Inflammatory macrophage treated with lipopolysaccharide for 4 hours (primary cell): Measurements from ENCODE around the gene GTF2I.
"Not testable (repeated sequence)": the region's sequence is repeated elsewhere in the genome, so short reads cannot be mapped to it uniquely, and the experiment has no call there.

Experiments used
- DNase-seq: peaks from one replicate; pipeline ENCODE4 v3.0.0-alpha.2; 2020

The GTF2I gene

DNA sequence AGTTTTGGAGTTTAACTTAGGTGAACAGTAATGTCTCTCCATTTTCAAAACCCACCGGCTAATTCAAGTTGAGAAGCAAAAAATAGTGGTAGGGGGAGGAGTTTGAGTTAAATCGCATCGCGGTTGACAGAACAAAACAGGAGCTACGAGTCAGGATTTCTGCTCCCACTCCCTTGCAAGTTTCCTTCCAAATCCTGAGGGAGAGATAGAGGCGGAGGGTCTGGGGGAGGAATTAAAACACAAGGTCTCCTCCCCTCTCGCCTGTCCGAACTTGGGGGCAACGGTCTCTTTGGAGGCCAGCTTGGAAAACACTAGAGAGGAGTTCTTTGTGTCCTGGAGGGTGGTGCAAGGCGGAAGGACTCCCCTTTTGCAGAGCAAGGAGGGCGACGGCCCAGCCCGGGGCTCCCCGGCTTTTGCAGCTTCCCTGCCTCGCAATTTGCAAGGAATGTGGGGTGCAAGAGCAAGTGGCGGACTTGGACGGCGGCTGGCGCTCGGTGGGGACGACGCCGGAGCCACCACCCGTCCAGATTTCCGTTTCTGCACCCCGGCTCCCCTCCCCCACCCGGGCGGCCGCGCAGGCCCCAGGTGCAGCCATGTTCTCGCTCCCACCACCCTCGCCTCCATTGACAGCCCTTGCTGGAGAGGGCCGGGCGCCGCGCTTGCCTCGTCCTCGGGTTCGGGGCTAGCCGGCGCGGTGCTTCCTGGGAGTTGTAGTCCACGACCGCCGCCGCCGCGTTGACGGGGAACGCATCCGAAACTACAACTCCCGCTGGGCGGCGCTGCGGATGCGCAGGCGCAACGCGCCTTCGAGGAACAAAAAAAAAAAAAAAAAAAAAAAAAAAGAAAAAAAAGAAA is 454 bp upstream of the GTF2I start:
- peak; percentile 98 for DNase-seq

DNA sequence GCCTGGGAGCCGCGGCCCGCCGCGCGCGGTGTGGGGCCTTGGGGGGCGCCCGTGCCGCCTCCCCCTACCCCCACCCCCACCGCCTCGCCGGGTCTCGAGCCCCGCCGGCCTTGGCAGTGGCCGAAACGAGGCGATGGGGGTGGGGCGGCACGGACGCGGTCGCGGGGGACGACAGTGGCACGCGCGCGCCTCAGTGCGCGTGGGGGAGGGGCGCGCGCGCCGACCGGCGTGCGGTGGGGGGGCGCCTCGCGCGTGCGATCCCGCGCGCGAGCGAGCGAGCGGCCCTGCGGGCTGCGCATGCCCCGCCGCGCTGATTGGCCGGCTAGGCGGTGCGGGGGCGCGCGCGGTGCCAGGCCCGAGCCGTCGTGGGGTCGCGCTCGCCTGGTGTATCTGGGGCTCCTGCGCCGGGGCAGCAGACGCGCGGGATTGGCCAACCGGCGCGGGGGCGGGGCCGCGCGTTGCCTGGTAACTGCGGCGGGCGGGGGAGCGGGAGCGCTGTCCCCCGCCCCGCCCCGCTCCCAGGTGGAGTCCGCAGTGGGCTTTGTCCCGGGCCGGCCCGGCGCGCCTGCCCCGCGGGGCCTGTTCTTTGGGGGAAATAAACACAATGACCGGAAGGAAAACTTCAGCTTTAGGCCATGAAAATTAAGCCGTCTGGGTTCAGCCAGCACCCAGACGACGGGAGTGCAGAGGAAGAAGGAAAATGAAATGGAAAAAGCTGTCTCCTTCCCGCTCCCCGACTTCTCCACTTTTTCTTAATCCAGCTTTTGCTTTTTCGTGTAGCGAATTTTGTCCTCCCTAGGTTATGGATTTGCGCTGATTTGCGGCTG is 873 bp downstream of the GTF2I start:
- DNase-seq: peak; percentile 92

DNA sequence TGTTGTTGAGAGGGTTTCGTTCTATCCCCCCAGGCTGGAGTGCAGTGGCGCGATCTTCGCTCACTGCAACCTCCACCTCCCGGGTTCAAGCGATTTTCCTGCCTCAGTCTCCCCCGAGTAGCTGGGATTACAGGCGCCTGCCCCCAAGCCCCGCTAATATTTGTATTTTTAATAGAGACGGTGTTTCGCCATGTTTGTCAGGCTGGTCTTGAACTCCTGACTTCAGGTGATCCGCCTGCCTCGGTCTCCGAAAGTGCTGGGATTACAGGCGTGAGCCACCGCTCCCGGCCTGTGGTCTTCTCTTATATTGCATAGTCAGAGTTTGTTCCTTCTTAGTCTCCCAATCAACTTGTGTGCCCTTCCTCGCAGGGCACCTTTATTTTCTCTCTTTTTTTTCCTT is 2.7 kb downstream of the GTF2I start:
- DNase-seq: not testable (repeated sequence)

DNA sequence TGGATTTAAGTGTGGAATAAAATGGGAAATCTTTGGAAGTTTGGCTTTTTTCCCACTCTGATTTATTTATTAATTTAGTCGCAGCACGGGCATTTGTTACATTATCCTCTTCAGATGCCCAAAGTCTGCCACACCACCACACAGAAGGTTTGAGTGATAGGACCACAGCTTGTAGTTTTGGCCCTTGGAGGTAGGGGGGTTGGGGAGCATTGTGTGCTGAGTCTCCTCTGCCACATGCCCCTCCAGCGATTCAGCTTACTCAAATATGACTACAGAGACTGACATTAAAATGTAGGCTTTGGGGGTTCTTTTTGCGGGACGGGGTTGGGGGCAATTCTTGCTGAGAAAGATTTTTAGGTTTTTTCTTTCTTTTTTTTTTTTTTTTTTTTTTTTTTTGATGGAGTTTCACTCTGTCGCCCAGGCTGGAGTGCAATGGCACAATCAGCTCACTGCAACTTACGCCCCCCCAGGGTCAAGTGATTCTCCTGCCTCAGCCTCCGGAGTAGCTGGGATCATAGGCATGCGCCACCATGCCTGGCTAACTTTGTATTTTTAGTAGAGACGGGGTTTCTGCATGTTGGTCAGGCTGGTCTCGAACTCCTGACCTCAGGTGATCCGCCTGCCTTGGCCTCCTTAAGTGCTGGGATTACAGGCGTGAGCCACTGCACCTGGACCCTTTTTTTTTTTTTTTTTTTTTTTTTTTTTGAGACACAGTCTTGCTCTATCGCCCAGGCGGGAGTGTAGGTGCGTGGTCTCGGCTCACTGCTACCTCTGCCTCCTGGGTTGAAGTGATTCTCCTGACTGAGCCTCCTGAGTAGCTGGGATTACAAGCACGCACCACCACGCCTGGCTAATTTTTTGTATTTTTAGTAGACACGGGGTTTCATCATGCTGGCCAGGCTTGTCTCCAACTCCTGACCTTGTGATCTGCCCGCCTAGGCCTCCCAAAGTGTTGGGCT is 4.6 kb downstream of the GTF2I start:
- peak; percentile 15 for DNase-seq

DNA sequence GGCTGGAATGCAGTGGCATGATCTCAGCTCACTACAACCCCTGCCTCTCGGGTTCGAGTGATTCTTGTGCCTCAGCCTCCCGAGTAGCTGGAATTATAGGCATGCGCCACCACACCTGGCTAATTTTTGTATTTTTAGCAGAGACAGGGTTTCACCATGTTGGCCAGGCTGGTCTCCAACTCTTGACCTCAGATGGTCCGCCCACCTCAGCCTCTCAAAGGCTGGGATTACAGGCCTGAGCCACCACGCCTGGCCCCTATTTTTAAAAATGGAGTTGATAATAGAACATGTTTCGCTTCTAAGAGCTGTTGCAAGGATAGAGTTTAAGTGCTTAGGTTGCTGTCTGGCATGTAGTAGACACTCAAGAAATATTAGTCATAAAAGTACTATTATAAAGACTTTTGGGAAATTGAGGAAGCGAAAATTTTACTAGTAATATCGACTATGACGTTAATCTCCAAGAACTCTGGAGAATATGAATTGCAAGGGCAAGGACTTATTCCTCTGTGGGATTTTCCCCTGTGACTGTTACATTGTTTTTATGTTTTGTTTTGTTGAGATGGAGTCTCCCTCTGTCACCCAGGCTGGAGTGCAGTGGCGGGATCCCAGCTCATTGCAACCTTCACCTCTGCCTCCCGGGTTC is 7.9 kb downstream of the GTF2I start:
- peak; percentile 97 for DNase-seq

DNA sequence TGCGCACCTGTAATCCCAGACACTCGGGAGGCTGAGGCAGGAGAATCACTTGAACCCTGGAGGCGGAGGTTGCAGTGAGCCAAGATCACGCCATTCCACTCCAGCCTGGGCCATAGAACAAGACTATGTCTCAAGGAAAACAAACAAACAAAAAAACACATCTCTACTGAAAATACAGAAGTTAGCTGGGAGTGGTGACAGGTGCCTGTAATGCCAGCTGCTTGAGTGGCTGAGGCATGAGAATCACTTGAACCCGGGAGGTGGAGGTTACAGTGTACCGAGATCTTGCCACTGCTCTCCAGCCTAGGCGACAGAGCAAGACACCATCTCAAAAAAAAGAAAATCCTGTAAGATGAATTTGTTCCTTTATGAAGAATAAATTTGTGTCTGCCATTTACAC is 9.5 kb downstream of the GTF2I start:
- DNase-seq: not testable (repeated sequence)

DNA sequence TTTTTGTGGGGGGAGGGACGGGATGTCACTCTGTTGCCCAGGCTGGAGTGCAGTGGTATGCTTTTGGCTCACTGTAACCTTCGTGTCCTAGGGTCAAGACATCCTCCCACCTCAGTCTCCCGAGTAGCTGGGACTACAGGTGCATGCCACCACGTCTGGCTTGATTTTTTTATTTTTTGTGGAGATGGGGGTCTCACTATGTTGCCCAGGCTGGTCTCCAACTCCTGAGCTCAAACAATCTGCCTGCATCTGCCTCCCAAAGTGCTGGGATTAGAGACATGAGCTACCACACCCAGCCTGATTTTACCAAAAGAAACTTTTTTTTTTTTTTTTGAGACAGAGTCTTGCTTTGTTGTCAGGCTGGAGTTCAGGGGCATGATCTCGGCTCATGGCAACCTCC is 10.0 kb downstream of the GTF2I start:
- not testable (repeated sequence) for DNase-seq

DNA sequence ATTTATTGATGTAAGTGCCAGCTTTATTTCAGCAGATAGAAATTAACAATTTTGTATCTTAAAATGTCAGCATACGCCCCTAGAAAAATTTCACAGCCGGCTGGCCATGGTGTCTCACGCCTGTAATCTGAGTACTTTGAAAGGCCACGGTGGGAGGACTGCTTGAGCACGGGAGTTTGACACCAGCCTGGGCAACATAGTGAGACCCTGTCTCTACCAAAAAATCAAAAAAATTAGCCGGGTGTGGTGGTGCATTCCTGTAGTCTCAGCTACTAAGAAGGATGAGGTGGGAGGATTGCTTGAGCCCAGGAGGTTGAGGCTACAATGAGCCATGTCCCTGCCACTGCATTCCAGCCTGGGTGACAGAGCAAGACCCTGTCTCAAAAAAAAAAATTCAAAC is 14.1 kb downstream of the GTF2I start:
- no peak for DNase-seq

DNA sequence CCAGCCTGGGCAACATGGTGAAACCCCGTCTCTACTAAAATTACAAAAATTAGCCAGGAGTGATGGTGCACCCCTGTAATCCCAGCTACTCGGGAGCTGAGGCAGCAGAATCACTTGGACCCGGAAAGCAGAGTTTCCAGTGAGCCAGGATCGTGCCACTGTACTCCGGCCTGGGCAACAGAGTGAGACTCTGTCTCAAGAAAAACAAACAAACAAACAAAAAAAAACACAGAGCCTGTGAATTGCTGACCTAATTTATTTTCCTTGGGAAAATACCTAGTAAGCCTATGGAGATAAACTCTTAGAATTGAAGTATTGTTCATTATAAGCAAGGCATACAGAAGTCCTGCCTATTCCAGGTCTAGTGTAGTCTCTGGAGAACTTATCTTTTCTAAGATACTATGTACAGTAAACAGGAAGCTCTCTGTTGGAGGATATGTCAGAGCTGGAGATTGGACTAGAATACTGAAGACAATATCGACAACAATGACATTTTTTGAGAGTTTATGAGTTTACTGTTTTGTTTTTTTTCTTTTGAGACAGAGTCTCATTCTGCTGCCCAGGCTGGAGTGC is 14.9 kb downstream of the GTF2I start:
- no peak for DNase-seq

DNA sequence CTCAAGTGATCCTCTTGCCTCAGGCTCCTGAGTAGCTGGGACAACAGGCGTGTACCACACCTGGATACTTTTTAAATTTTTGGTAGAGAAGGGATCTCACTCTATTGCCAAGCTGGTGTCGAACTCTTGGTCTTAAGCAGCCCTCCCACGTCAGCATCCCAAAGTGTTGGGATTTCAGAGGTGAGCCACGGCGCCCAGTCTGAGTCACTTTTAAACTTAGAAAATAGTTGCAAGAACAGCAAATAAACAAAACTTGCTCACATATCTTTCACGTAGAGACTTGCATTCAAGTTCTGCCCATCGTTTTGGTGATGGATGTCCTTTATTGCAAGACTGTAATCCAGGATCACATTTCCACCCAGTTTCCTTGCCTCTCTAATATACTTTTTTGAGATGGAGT is 16.6 kb downstream of the GTF2I start:
- no peak for DNase-seq

DNA sequence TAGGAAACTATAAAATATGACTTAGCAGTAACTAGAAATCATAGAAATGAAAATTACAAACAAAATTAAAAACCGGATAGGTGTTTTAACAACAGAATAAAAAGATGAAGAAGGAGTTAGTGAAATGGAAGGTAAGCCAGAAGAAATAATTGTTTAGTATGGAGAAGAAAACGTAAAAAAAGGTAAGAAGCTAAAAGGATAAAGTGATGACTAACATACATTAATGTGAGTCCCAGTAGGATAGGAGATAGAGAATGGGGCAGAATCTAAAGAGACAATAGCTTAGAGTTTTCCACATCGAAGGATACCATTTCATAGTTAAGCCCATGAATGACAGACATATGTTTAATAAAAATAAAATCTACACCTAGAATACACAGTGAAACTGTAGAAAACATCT is 25.3 kb downstream of the GTF2I start:
- DNase-seq: no peak

DNA sequence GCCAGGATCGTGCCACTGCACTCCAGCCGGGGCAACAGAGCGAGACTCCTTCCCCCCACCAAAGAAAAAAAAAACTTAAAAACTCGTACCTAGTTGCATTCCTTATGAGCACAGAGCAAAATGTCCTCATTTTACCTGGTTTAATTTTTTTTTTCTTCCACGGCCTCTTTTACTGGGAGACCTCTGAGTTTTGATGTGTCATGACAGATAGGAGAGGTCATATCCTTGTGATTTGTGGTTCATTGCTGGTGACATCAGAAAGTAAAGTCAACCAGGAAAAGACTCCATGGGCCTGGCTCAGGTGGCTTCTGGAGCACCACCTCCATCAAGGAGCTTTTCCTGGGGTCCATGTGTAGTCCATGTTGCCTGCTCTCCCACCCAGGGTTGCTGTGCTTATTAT is 26.3 kb downstream of the GTF2I start:
- no peak for DNase-seq

DNA sequence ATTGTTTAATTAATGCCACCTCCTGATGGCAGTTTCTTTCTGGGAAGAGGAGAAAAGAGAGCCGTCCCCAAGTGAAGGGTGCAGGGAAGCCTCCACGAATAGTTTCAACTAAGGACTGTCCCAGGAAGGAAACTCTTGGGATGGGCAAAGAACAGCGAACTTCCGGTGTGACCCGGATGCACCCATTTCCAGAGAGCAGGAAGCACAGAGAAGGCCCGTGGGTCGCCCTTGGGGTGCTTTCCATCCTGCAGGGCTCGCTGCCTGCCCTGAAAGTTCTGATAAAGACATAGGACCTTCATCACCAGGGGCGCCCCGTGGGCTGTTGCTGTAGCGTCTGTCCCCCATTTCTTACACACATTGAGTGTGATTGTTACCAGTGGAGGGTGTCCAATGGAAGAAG is 27.0 kb downstream of the GTF2I start:
- no peak for DNase-seq

DNA sequence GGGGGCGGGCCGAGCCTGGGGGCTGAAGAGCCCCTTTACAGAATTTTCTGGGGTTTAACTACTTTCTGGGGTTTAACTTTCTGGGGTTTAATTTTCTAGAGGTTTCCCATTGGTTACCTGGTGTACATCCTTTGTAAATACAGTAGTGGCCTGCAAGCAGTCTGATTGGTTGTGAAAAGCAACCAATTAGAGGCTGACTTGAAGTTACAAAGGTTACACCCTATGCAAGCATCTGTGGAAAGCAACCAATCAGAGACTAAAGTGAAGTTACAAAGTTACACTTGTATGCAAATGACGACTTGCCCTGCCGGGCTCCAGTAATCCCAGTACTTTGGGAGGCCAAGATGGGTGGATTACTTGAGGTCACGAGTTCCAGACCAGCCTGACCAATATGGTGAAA is 27.4 kb downstream of the GTF2I start:
- DNase-seq: no peak

DNA sequence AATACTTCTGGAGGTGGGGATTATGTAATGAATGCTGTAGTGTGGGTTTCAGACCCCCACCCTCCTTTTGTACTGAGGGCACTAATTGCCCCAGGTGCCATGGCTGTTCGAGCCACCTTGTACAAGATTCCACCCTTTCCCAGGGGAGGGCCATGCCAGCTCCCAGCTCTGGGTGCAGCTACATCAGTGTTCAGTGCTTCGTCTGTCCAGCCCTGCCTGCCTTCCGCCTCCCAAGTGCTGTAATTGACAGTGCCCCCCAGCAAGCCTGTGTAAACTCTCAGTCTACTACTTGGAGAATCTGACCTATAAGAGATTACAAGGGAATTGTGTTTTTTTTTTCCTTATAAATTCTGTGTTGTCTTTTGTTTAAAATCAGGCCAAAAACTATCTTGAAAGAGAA is 33.0 kb downstream of the GTF2I start:
- DNase-seq: no peak

DNA sequence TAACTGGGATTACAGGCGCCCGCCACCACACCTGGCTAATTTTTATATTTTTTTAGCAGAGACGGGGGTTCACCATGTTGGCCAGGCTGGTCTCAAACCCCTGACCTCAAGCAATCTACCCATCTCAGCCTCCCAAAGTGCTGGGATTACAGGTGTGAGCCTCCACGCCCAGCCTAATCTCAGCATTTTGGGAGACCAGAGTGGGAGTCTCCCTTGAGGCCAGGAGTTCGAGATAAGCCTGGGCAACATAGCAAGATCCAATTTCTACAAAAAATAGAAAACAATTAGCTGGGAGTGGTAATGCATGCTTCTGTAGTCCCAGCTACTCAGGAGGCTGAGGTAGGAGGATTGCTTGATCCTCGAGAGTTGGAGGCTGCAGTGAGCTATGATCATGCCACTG is 46.9 kb downstream of the GTF2I start:
- not testable (repeated sequence) for DNase-seq

DNA sequence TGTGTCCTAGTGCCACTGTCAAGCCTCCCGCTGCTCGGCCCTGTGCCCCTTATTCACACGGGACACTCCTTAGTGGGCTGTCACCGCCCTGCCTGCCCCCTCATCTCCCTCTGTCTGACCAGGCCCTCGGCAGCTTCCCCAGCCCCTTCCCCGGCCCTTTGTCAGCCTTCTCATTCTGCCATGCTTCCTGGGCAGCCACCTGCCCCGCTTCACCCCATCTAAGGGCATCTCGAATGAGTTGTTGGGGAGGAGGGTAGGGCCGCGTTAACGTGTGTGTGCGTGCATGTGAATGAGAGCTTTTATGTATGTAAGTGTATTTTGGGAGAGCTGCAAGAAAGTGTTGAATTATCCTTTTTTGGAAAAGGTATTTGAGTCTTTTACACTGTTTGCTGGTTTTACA is 49.7 kb downstream of the GTF2I start:
- no peak for DNase-seq

DNA sequence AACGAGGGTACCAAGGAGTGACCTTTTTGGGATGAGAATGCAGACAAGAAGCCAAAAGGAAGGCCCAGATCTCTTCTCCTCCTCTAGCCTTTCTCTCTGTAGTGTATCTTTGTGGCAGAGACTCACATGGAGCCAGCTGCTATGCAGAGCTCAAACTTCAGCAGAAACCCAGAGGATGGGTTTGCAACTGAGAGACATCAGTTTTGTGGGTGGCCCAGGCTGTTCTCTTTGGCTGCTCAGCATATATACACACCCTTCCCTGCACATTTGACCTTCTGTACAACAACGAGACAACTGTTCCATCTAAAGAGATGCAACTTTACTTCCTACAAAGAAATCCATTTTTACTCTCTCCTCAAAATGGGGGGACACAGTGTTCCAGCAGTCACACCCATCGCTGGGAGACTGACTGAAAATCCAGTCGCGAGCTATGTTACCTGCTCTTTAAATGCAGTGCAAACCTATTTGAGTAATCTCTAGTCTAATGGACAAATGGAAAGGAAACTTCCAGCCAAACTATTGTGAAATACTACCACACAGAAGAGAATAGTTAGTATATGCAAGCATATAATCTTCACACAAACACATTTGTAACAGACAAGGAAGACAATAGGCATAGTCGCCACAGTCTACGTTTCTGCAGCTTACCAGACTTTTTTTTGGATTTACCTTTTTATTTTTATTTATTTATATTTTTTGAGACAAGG is 51.2 kb downstream of the GTF2I start:
- DNase-seq: no peak

DNA sequence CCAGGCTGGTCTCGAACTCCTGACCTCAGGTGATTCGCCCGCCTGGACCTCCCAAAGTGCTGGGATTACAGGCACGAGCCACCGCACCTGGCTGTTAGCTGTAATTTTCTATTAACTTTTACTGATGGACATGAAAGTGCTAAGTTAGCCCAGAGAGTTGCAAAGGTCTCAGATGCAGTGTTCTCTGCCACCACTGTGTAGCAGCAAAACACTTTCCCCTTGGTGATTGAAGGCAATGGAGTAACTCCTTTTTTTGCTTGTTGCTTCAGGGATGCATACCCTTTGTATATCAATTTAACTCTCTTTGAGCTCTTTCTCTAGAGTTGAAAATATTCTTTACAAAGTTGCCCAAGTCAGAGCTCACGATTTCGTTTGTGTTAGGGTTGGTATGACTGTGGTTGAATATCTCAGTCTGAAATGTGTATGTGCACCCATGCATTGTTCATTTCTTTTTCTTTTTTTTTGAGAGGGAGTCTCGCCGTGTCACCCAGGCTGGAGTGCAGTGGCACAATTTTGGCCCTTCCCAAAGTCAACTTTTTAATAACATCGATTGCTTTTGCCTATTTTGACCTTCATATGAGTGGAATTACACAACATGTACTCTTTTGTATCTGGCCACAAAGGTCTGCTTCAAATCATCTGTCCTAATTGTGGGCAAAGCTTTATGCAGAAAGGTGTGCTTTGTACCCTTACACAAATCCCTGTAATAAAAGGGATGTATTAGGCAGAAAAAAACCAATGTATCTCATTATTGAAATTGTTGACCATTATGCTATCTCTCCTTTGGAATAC is 52.6 kb downstream of the GTF2I start:
- peak; percentile 9 for DNase-seq

DNA sequence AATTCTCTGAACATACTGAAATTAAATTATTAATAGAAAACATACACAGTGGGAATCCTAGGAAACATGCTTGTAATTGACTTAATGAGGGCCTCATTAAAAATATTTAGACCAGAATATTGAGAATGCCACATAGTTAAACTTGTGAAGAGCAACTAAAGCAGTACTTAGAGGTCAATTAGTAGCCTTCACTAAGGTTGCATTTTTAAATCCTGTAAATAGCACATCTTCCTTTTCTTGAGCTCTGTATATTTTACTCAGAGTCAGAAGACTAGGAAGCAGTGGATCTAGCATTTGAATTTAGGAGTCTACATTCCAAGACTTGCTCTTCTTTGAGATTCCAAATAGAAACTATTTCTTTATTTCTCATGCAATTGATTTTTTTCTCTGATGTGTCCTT is 56.0 kb downstream of the GTF2I start:
- DNase-seq: no peak

DNA sequence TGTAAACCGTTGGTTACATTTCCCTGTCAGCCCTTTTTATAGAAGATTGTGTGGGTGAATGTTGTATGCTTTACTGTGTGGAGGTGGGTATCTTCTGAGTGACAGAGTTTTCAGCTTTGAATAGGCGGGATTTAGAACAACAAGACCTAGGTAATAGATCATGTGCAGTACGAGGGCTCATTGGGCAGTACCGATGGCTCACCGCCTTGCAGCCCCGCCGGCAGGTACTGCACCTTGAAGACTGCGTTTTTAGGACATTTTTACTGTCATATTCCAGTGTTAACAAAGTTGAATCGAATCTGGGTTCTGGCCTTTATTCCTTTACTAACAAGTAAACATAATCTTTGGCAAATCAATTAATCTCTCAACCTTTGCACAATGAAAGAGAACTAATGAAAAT is 60.4 kb downstream of the GTF2I start:
- DNase-seq: no peak
